ENCODE data around the gene SLC39A7. TPM values are rescaled to one million over a fixed set of nuclear protein-coding genes. Genes with fewer than 3 reads are reported as not detected.

Gene SLC39A7
- total and polyA plus RNA-seq, 2 of the 13 experiments (the other 11 are each of a cell fraction or from before 2014, with no cell fraction given), result 142 to 229 TPM

GRCh38 chr6:33156561-33156960 is 44.1 kb upstream of the SLC39A7 start:
- Histone ChIP-seq H3K27me3 (ENCODE audit: control insufficient read depth in 1 of 2, insufficient read depth in 2 of 2, low read length in 2 of 2) (peaks cover 0 to 8% of the 10 kb centered on the region in 2 experiments; a peak in 2 of 5 replicates), H3K27ac (ENCODE audit: extremely low read length, insufficient read depth, low read length) (no peak overlapping the region), H3K9ac (ENCODE audit: insufficient read depth, low read depth, low read length) (no peak overlapping the region), H2AFZ (ENCODE audit: low read length) (no peak overlapping the region), H3K79me2 (ENCODE audit: insufficient read depth, low read length) (no peaks in the 10 kb centered on the region), H4K20me1 (ENCODE audit: insufficient read depth, low read length) (no peaks in the 10 kb centered on the region), H3K9me3 (ENCODE audit: low read length) (peaks cover 7% of the 10 kb centered on the region; the same call in 1 of the 2 replicates), H3K36me3 (replicated peaks in 1 of 2; ENCODE audit: control insufficient read depth in 1 of 2, insufficient read depth in 2 of 2, low read length in 2 of 2) (no peaks in the 10 kb centered on the region), H3K4me2 (ENCODE audit: low read depth, low read length) (peak overlapping the region; percentile 33), H3K4me1 (ENCODE audit: insufficient read depth, low read length) (peaks cover 46% of the 10 kb centered on the region), H3K4me3 (replicated peaks in 1 of 3; ENCODE audit: insufficient read depth in 1 of 3, low read depth in 2 of 3, low read length in 3 of 3) (no peak overlapping the region)
- POLR2A ChIA-PET, result interaction anchor here (1.1 to 1.5 kb wide), 2 partner anchors 41 to 48 kb away, joined by 3 read pairs; partner anchors contain the start of gene HSD17B8
- no peak for ATAC-seq
- in situ Hi-C loops (cut with HindIII; ENCODE audit: extremely low pct_ligation_motif_present, low pct_unique_long_range_greater_than_20kb) (no loop called here), intact Hi-C loops (cut with micrococcal nuclease; ENCODE audit: unreplicated experiment) (no loop called here)
- no peak for FAIRE-seq
- no peak for TF ChIP-seq ZFP62 (CRISPR knock-in tag; IDR thresholded peaks at IDR 0.05)
- BruUV-seq (replicated peaks), result no TSS peak
- WGBS (ENCODE audit: low lambda C conversion rate), result 29% methylated on average over 6 of the region's 6 CpGs
- CTCF ChIA-PET (ENCODE audit: low intra/inter-chr PET ratio, low total read pairs), result no interaction called here
- no peak for DNase-seq (ENCODE audit: low spot score)

GRCh38 chr6:33156964-33157363 is 43.7 kb upstream of the SLC39A7 start:
- Histone ChIP-seq H3K4me2 (ENCODE audit: low read depth, low read length) (peak overlapping the region; percentile 33), H3K9ac (ENCODE audit: insufficient read depth, low read depth, low read length) (no peak overlapping the region), H3K36me3 (replicated peaks in 1 of 2; ENCODE audit: control insufficient read depth in 1 of 2, insufficient read depth in 2 of 2, low read length in 2 of 2) (no peaks in the 10 kb centered on the region), H3K9me3 (ENCODE audit: low read length) (peaks cover 3% of the 10 kb centered on the region; the same call in 1 of the 2 replicates), H4K20me1 (ENCODE audit: insufficient read depth, low read length) (no peaks in the 10 kb centered on the region), H3K27ac (ENCODE audit: extremely low read length, insufficient read depth, low read length) (no peak overlapping the region), H3K4me1 (ENCODE audit: insufficient read depth, low read length) (peaks cover 49% of the 10 kb centered on the region), H2AFZ (ENCODE audit: low read length) (no peak overlapping the region), H3K27me3 (ENCODE audit: control insufficient read depth in 1 of 2, insufficient read depth in 2 of 2, low read length in 2 of 2) (peaks cover 3 to 10% of the 10 kb centered on the region in 2 experiments; a peak in 3 of 5 replicates), H3K4me3 (replicated peaks in 1 of 3; ENCODE audit: insufficient read depth in 1 of 3, low read depth in 2 of 3, low read length in 3 of 3) (no peak overlapping the region), H3K79me2 (ENCODE audit: insufficient read depth, low read length) (no peaks in the 10 kb centered on the region)
- BruUV-seq (replicated peaks), result no TSS peak
- ATAC-seq (peak; percentile 47; the same call in 2 of the 3 replicates), DNase-seq (ENCODE audit: low spot score) (peak; percentile 31), FAIRE-seq (peak; percentile 66)
- WGBS (ENCODE audit: low lambda C conversion rate), result 32% methylated on average over 2 of the region's 2 CpGs
- in situ Hi-C loops (cut with HindIII; ENCODE audit: extremely low pct_ligation_motif_present, low pct_unique_long_range_greater_than_20kb) (no loop called here), intact Hi-C loops (cut with micrococcal nuclease; ENCODE audit: unreplicated experiment) (no loop called here)
- ChIA-PET CTCF (ENCODE audit: low intra/inter-chr PET ratio, low total read pairs) (no interaction called here), POLR2A (interaction anchor here (0.7 to 1.5 kb wide), 4 partner anchors 41 to 92 kb away, joined by 3 to 5 read pairs (median 3); partner anchors contain the start of gene HSD17B8)
- TF ChIP-seq NFYC (CRISPR knock-in tag; IDR thresholded peaks at IDR 0.05), result peak; percentile 49
- peak; percentile 94 for TF ChIP-seq ESRRA (CRISPR knock-in tag; IDR thresholded peaks at IDR 0.05; ENCODE audit: low read depth)
- TF ChIP-seq HNF1A (IDR thresholded peaks at IDR 0.05; ENCODE audit: low read depth), result no peak
- no peak for TF ChIP-seq HNF1A (CRISPR knock-in tag; IDR thresholded peaks at IDR 0.05; ENCODE audit: borderline replicate concordance)
- no peak for TF ChIP-seq CHD4 (IDR thresholded peaks at IDR 0.05; ENCODE audit: borderline replicate concordance, low read length)
- peak; percentile 29; the same call in 1 of the 2 replicates for TF ChIP-seq MIER3 (CRISPR knock-in tag; IDR thresholded peaks at IDR 0.05; ENCODE audit: borderline replicate concordance)
- peak; percentile 66; the same call in 1 of the 2 replicates for TF ChIP-seq RXRA (CRISPR knock-in tag; IDR thresholded peaks at IDR 0.05)
- TF ChIP-seq JUN (CRISPR knock-in tag; IDR thresholded peaks at IDR 0.05), result no peak
- TF ChIP-seq PAXIP1 (CRISPR knock-in tag; conservative IDR thresholded peaks at IDR 0.05), result peak; percentile 80
- no peak for TF ChIP-seq ZSCAN9 (CRISPR knock-in tag; IDR thresholded peaks at IDR 0.05; ENCODE audit: borderline replicate concordance)
